Keratinocyte (primary cell): ENCODE results near the gene ZNF862. TPM values are rescaled to one million over a fixed set of nuclear protein-coding genes. Genes with fewer than 3 reads are reported as not detected.

Experiments
- DNase-seq: peaks from one replicate; pipeline ENCODE4 v3.0.0-alpha.2; 2011; ENCODE audit warnings: low read depth, missing footprints, low spot score
- FAIRE-seq: peaks from 2 replicates; lab custom pipeline; 2011; peaks lifted over from hg19 to GRCh38; lab: Jason Lieb, UNC
- H2AFZ ChIP-seq: 2 replicates; pipeline ENCODE4 v1.6.0; 2012; ENCODE audit warnings: low read length, control low read depth, inconsistent platforms; ENCODE audit not compliant: control insufficient read depth
- H3K27ac ChIP-seq: 2 replicates; pipeline ENCODE4 v1.5.1; 2011; ENCODE audit warnings: low read length; ENCODE audit not compliant: control insufficient read depth, insufficient read depth
- H3K27me3 ChIP-seq: 3 replicates; pipeline ENCODE4 v1.6.0; 2011; ENCODE audit warnings: low read length; ENCODE audit not compliant: control insufficient read depth, insufficient read depth; ENCODE audit errors: extremely low read depth
- H3K36me3 ChIP-seq, 2 experiments: 2 replicates in 1 of 2; 3 replicates in 1 of 2; pipeline ENCODE4 v1.5.1; 2011; ENCODE audit warnings: low read length in 2 of 2, mild to moderate bottlenecking in 1 of 2; ENCODE audit not compliant: control insufficient read depth in 2 of 2, insufficient read depth in 2 of 2; ENCODE audit errors: extremely low read depth in 1 of 2
- H3K4me1 ChIP-seq: 3 replicates; pipeline ENCODE4 v1.5.1; 2011; ENCODE audit warnings: low read length; ENCODE audit not compliant: control insufficient read depth, insufficient read depth; ENCODE audit errors: extremely low read depth
- H3K4me2 ChIP-seq: 3 replicates; pipeline ENCODE4 v1.6.0; 2011; ENCODE audit warnings: low read depth, low read length; ENCODE audit not compliant: control insufficient read depth, insufficient read depth; ENCODE audit errors: extremely low read depth
- H3K4me3 ChIP-seq, 3 experiments: fragments of 200-600 bp in 1 of 3; sonication (generic) in 1 of 3; 2 replicates in 2 of 3; 3 replicates in 1 of 3; pipeline ENCODE4 v1.5.1; 2011 to 2016; ENCODE audit warnings: low read length in 3 of 3, mild to moderate bottlenecking in 3 of 3, control low read depth in 2 of 3, inconsistent platforms in 1 of 3, low read depth in 1 of 3, mixed read lengths in 1 of 3, mixed run types in 1 of 3, moderate library complexity in 1 of 3; ENCODE audit not compliant: control insufficient read depth in 2 of 3, insufficient read depth in 2 of 3; ENCODE audit errors: extremely low read depth in 1 of 3
- H3K79me2 ChIP-seq: 2 replicates; pipeline ENCODE4 v1.6.0; 2012; ENCODE audit warnings: low read length; ENCODE audit not compliant: control insufficient read depth, insufficient read depth
- H3K9ac ChIP-seq: 3 replicates; pipeline ENCODE4 v1.6.0; 2011; ENCODE audit warnings: low read length; ENCODE audit not compliant: control insufficient read depth, insufficient read depth; ENCODE audit errors: extremely low read depth
- H3K9me1 ChIP-seq: 3 replicates; pipeline ENCODE4 v1.6.0; 2011; ENCODE audit warnings: low read length; ENCODE audit not compliant: control insufficient read depth, insufficient read depth; ENCODE audit errors: extremely low read depth
- H3K9me3 ChIP-seq: 2 replicates; pipeline ENCODE4 v1.5.1; 2012; ENCODE audit warnings: low read depth, low read length; ENCODE audit not compliant: control insufficient read depth
- H4K20me1 ChIP-seq: 3 replicates; pipeline ENCODE4 v1.6.0; 2011; ENCODE audit warnings: low read length; ENCODE audit not compliant: control insufficient read depth, insufficient read depth; ENCODE audit errors: extremely low read depth
- CTCF ChIP-seq, 3 experiments: IDR thresholded peaks in 1 of 3; conservative IDR thresholded peaks in 1 of 3; optimal IDR thresholded peaks in 1 of 3; 2 replicates in 2 of 3; 3 replicates in 1 of 3; pipeline versions ENCODE3 to v1.5.1; 2011; ENCODE audit warnings: low read length in 3 of 3, mild to moderate bottlenecking in 3 of 3, moderate library complexity in 2 of 3, control low read depth in 1 of 3, inconsistent platforms in 1 of 3; ENCODE audit not compliant: insufficient read depth in 2 of 3; ENCODE audit errors: extremely low read depth in 1 of 3
- EZH2 ChIP-seq: IDR thresholded peaks from one replicate; pipeline ENCODE4 v1.6.1; 2012; ENCODE audit warnings: inconsistent platforms, mild to moderate bottlenecking, low read length, moderate library complexity
- dilution Hi-C: fragments of 300-500 bp; cut with MboI; formaldehyde crosslinking; loops from one replicate; pipeline ENCODE4 v1.7.0; 2020; ENCODE audit warnings: low sequenced_read_pairs; ENCODE audit not compliant: extremely low pct_ligation_motif_present
- polyA plus RNA-seq, 5 experiments: library from polyadenylated mRNA; depleted of rRNA in 3 of 5; stranded (reverse) in 3 of 5; stranded (forward) in 1 of 5; unstranded in 1 of 5; fragments of >200 nt; gene quantifications; 1 replicate in 1 of 5; 2 replicates in 3 of 5; 3 replicates in 1 of 5; pipeline versions ENCODE4 v1.2.1 to v1.2.3, GENCODE V29; 2011 to 2012; ENCODE audit warnings: missing spikeins in 2 of 5, low read depth in 1 of 5, low replicate concordance in 1 of 5

The ZNF862 gene
- polyA plus RNA-seq, 1 donor (not counting 4 experiments of a cell fraction or from before 2014, with no cell fraction given) = 10.1 TPM

- Histone ChIP-seq H3K4me2 (peak overlapping the region; percentile 56), H2AFZ (no peak overlapping the region), H3K4me3 (no peak overlapping the region), H3K9ac (no peak overlapping the region), H3K27ac (no peak overlapping the region), H3K36me3 (no peaks in the 10 kb centered on the region), H3K79me2 (peaks cover 10% of the 10 kb centered on the region), H3K9me3 (no peaks in the 10 kb centered on the region), H3K9me1 (no peaks in the 10 kb centered on the region), H3K27me3 (peaks cover 4% of the 10 kb centered on the region), H4K20me1 (no peaks in the 10 kb centered on the region), H3K4me1 (peaks cover 8% of the 10 kb centered on the region)
- FAIRE-seq (no peak), DNase-seq (no peak)
- dilution Hi-C loops = no loop called here
- no peak for TF ChIP-seq CTCF (optimal IDR thresholded peaks at IDR 0.05 in 1 of 3, IDR thresholded peaks at IDR 0.05 in 1 of 3, conservative IDR thresholded peaks at IDR 0.05 in 1 of 3; ENCODE audit: extremely low read depth in 1 of 3, insufficient read depth in 2 of 3, low read length in 3 of 3)
- TF ChIP-seq EZH2 = no peak
Measured at GRCh38 chr7:149837564-149838223, 481 bp upstream of the ZNF862 start.

- DNase-seq = no peak
- H3K79me2 ChIP-seq = peaks cover 10% of the 10 kb centered on the region
- H3K4me2 ChIP-seq = peak overlapping the region; percentile 95
- TF ChIP-seq CTCF (optimal IDR thresholded peaks at IDR 0.05 in 1 of 3, IDR thresholded peaks at IDR 0.05 in 1 of 3, conservative IDR thresholded peaks at IDR 0.05 in 1 of 3; ENCODE audit: extremely low read depth in 1 of 3, insufficient read depth in 2 of 3, low read length in 3 of 3) (no peak), EZH2 (no peak)
- H4K20me1 ChIP-seq = no peaks in the 10 kb centered on the region
- no peaks in the 10 kb centered on the region for H3K36me3 ChIP-seq
- peak; percentile 59 for FAIRE-seq
- dilution Hi-C loops = no loop called here
- peak overlapping the region; percentile 94 for H2AFZ ChIP-seq
- peak overlapping the region; percentile 83 to 90 (median 89) for H3K4me3 ChIP-seq
- H3K27me3 ChIP-seq = peaks cover 4% of the 10 kb centered on the region
- H3K9ac ChIP-seq = peak overlapping the region; percentile 77
- H3K27ac ChIP-seq = peak overlapping the region; percentile 46
- no peaks in the 10 kb centered on the region for H3K9me3 ChIP-seq
- no peaks in the 10 kb centered on the region for H3K9me1 ChIP-seq
- H3K4me1 ChIP-seq = peaks cover 8% of the 10 kb centered on the region
Measured at GRCh38 chr7:149838992-149839408, 825 bp downstream of the ZNF862 start.
